Lung (tissue), 12 donors: ENCODE data around the gene NOTCH4. TPM values are rescaled to one million over a fixed set of nuclear protein-coding genes. Genes with fewer than 3 reads are reported as not detected.

Experiments
- ATAC-seq: fragments of 200-7000 bp; cut with Tn5 transposase; one replicate; pipeline ENCODE4 v1.9.1; 2020; ENCODE audit warnings: moderate number of reproducible peaks; ENCODE audit not compliant: insufficient read depth, low FRiP score
- DNase-seq, 3 donors: peaks; one replicate each; pipeline ENCODE4 v3.0.0-alpha.2; 2013 to 2017
- H3K27ac ChIP-seq, 2 donors: one replicate each; pipeline ENCODE4 v1.5.1; 2013; ENCODE audit warnings: mild to moderate bottlenecking in 2 of 2, moderate library complexity in 2 of 2, control low read depth in 1 of 2, inconsistent platforms in 1 of 2, low read depth in 1 of 2, low read length in 1 of 2
- H3K27me3 ChIP-seq, 3 donors: one replicate each; pipeline ENCODE4 v1.5.1; 2013; ENCODE audit warnings: low read length in 2 of 3; ENCODE audit not compliant: control insufficient read depth in 3 of 3, insufficient read depth in 3 of 3
- H3K36me3 ChIP-seq, 4 donors: one replicate each; pipeline ENCODE4 v1.5.1; 2013; ENCODE audit warnings: low read length in 4 of 4, mild to moderate bottlenecking in 1 of 4, moderate library complexity in 1 of 4; ENCODE audit not compliant: control insufficient read depth in 4 of 4, insufficient read depth in 4 of 4
- H3K4me1 ChIP-seq, 5 donors: one replicate each; pipeline ENCODE4 v1.5.1; 2013; ENCODE audit warnings: low read length in 5 of 5, mild to moderate bottlenecking in 2 of 5, moderate library complexity in 1 of 5; ENCODE audit not compliant: control insufficient read depth in 5 of 5, insufficient read depth in 5 of 5
- H3K4me3 ChIP-seq: one replicate; pipeline ENCODE4 v1.5.1; 2013; ENCODE audit warnings: mild to moderate bottlenecking, control low read depth, moderate library complexity
- H3K9ac ChIP-seq, 2 donors: one replicate each; pipeline ENCODE4 v1.5.1; 2013; ENCODE audit warnings: low read length in 2 of 2, control low read depth in 1 of 2; ENCODE audit not compliant: insufficient read depth in 1 of 2
- H3K9me3 ChIP-seq, 4 donors: one replicate each; pipeline ENCODE4 v1.5.1; 2013; ENCODE audit warnings: low read length in 3 of 4, mild to moderate bottlenecking in 1 of 4, moderate library complexity in 1 of 4; ENCODE audit not compliant: control insufficient read depth in 4 of 4, insufficient read depth in 3 of 4
- CTCF ChIP-seq: IDR thresholded peaks from 2 replicates; pipeline ENCODE4 v1.5.1; 2012; ENCODE audit warnings: mild to moderate bottlenecking; ENCODE audit errors: control extremely low read depth, extremely low read depth
- WGBS, 2 donors: extraction: QIAGEN DNeasy Blood & Tissue Kit; methylation state at CpG; one replicate each; pipeline ENCODE4 v1.1.7; 2013; 5-methylcytosine and 5-hydroxymethylcytosine counted together
- polyA plus RNA-seq, 2 donors: library from polyadenylated mRNA; stranded (reverse); fragments of 200-250 nt; gene quantifications; one replicate each; pipeline ENCODE4 v1.2.1, GENCODE V29; 2013
- total RNA-seq, 2 donors: library from RNA; depleted of rRNA in 1 of 2; stranded (reverse); fragments of >200 nt in 1 of 2; gene quantifications; one replicate each; pipeline ENCODE4 v1.2.1, GENCODE V29; 2014 to 2021
- donor health status: control.
- donor health status: control.
- donor health status: Bipolar disorder and iron deficiency.
- donor health status: healthy.
- donor health status: DM: yes; HTN: yes; CAD: no.

NOTCH4 gene
- total and polyA plus RNA-seq, 4 donors: 38.8 to 54.6 (median 43.2) TPM

- Histone ChIP-seq H3K9ac (no peak overlapping the region), H3K36me3 (peaks cover 3 to 33% (median 21%) of the 10 kb centered on the region in 4 donors), H3K4me1 (peaks cover 0 to 7% (median 0%) of the 10 kb centered on the region in 5 donors), H3K9me3 (no peaks in the 10 kb centered on the region), H3K4me3 (no peak overlapping the region), H3K27ac (no peak overlapping the region), H3K27me3 (peaks cover 0 to 4% (median 0%) of the 10 kb centered on the region in 3 donors)
- ATAC-seq (no peak), DNase-seq (no peak)
- TF ChIP-seq CTCF: no peak
- WGBS, 2 donors: 87 to 89% methylated on average over 2 of the region's 2 CpGs
These were observed 55.5 kb downstream of the NOTCH4 start for GRCh38 chr6:32168350-32168749.

- no peak for TF ChIP-seq CTCF
- H3K4me3 ChIP-seq: no peak overlapping the region
- H3K36me3 ChIP-seq: peaks cover 3 to 33% (median 21%) of the 10 kb centered on the region in 4 donors
- H3K9ac ChIP-seq: no peak overlapping the region
- 73 to 83% methylated on average over 6 of the region's 6 CpGs for WGBS, 2 donors
- no peak for DNase-seq
- no peak overlapping the region for H3K27ac ChIP-seq
- peaks cover 0 to 1% (median 0%) of the 10 kb centered on the region in 5 donors for H3K4me1 ChIP-seq
- H3K27me3 ChIP-seq: peaks cover 0 to 4% (median 0%) of the 10 kb centered on the region in 3 donors
- H3K9me3 ChIP-seq: no peaks in the 10 kb centered on the region
- no peak for ATAC-seq
These were observed 56.1 kb downstream of the NOTCH4 start for GRCh38 chr6:32167761-32168262.

GRCh38 chr6:32167154-32167760 is 56.6 kb downstream of the NOTCH4 start:
- peaks cover 0 to 4% (median 0%) of the 10 kb centered on the region in 3 donors for H3K27me3 ChIP-seq
- no peak overlapping the region for H3K27ac ChIP-seq
- DNase-seq (no peak), ATAC-seq (no peak)
- peaks cover 3 to 33% (median 21%) of the 10 kb centered on the region in 4 donors for H3K36me3 ChIP-seq
- 92 to 93% methylated on average over 32 of the region's 32 CpGs for WGBS, 2 donors
- no peak overlapping the region for H3K9ac ChIP-seq
- H3K4me3 ChIP-seq: no peak overlapping the region
- no peak for TF ChIP-seq CTCF
- peaks cover 0 to 1% (median 0%) of the 10 kb centered on the region in 5 donors for H3K4me1 ChIP-seq
- H3K9me3 ChIP-seq: no peaks in the 10 kb centered on the region
